C4-2B (cell line): ENCODE results near the gene MON2.

Experiments used
- CTCF ChIP-seq: fragments of 450-650 bp; conservative IDR thresholded peaks from 2 replicates; pipeline ENCODE4 v1.5.1; 2017; ENCODE audit warnings: mild to moderate bottlenecking
- ZFX ChIP-seq: fragments of 450-650 bp; IDR thresholded peaks from 2 replicates; pipeline ENCODE4 v1.6.1; 2017

GRCh38 chr12:62525271-62525670 lies 58.6 kb downstream of the MON2 start:
- TF ChIP-seq CTCF (no peak; the same call in 1 of the 2 replicates), ZFX (no peak)
